22Rv1 (cell line): Measurements from ENCODE around the gene EPHA3.

ENCODE experiments used
- ZFX ChIP-seq: fragments of 450-650 bp; IDR thresholded peaks from 2 replicates; pipeline ENCODE4 v1.6.1; 2017; ENCODE audit warnings: antibody characterized with exemption, borderline replicate concordance
- TF ChIP-seq, protein P1 (sequence below): fragments of 450-650 bp; IDR thresholded peaks from 2 replicates; pipeline ENCODE4 v1.5.1; 2017; ENCODE audit warnings: mild to moderate bottlenecking

DNA sequence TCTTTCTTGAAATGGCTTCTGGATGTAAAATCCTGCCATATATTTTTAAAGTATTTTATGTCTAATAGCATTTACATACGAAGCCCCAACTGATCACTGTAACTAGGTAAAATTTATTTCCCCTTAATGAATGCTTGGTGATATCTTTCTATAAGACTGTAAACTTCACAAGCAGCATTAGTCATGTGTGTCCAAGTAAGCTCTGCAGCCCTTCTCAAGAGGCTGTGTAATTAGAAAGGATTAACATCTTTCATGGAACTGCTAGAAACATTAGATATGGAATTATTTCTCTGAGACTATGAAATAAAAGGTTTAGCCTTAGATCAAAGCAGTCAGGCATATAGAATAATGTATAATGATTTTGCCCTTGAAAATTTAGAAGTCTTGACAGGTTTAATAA lies 143.3 kb downstream of the EPHA3 start:
- TF ChIP-seq, protein P1, sequence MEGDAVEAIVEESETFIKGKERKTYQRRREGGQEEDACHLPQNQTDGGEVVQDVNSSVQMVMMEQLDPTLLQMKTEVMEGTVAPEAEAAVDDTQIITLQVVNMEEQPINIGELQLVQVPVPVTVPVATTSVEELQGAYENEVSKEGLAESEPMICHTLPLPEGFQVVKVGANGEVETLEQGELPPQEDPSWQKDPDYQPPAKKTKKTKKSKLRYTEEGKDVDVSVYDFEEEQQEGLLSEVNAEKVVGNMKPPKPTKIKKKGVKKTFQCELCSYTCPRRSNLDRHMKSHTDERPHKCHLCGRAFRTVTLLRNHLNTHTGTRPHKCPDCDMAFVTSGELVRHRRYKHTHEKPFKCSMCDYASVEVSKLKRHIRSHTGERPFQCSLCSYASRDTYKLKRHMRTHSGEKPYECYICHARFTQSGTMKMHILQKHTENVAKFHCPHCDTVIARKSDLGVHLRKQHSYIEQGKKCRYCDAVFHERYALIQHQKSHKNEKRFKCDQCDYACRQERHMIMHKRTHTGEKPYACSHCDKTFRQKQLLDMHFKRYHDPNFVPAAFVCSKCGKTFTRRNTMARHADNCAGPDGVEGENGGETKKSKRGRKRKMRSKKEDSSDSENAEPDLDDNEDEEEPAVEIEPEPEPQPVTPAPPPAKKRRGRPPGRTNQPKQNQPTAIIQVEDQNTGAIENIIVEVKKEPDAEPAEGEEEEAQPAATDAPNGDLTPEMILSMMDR = no peak
- TF ChIP-seq ZFX = no peak
